Stomach (tissue), 4 donors: ENCODE data around the gene PYGB.

Source experiments
- EP300 ChIP-seq: sonication (generic); formaldehyde crosslinking; IDR thresholded peaks from one replicate; pipeline ENCODE4 v1.6.1; 2017; ENCODE audit warnings: antibody characterized with exemption
- POLR2A ChIP-seq, 4 donors: fragments of 450-650 bp; IDR thresholded peaks; one replicate each; pipeline ENCODE4 v1.6.1; 2016; ENCODE audit warnings: antibody characterized with exemption in 4 of 4, control low read depth in 2 of 4, mild to moderate bottlenecking in 1 of 4, moderate library complexity in 1 of 4
- POLR2AphosphoS5 ChIP-seq, 3 donors: sonication (generic); formaldehyde crosslinking; IDR thresholded peaks; one replicate each; pipeline ENCODE4 v1.6.1; 2016; ENCODE audit warnings: antibody characterized with exemption in 3 of 3
- TF ChIP-seq, protein P1 (sequence below), 7 experiments: fragments of 450-650 bp in 4 of 7; fragments of 200-600 bp in 3 of 7; sonication (generic) in 3 of 7; IDR thresholded peaks; one replicate each; pipeline ENCODE4 v1.5.1; 2016 to 2019; ENCODE audit warnings: antibody characterized with exemption in 7 of 7, control low read depth in 2 of 7, mild to moderate bottlenecking in 1 of 7

DNA sequence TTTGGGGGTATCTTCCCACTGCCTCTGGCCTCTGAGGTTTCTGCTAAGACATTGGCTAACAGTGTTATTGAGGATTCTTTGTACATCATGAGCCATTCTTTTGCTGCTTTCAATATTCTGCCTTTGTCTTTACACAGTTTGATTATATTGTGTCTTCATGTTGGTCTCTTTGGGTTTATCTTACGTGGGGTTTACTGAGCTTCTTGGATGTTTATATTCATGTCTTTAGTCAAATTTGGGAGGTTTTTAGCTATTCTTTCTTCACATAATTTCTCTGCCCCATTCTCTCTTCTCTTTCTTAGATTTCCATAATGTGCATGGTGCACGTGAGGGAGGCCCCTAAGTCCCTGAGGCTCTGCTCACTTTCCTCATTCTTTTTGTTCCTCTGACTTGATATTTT, 44.8 kb upstream of the PYGB start:
- TF ChIP-seq, protein P1, sequence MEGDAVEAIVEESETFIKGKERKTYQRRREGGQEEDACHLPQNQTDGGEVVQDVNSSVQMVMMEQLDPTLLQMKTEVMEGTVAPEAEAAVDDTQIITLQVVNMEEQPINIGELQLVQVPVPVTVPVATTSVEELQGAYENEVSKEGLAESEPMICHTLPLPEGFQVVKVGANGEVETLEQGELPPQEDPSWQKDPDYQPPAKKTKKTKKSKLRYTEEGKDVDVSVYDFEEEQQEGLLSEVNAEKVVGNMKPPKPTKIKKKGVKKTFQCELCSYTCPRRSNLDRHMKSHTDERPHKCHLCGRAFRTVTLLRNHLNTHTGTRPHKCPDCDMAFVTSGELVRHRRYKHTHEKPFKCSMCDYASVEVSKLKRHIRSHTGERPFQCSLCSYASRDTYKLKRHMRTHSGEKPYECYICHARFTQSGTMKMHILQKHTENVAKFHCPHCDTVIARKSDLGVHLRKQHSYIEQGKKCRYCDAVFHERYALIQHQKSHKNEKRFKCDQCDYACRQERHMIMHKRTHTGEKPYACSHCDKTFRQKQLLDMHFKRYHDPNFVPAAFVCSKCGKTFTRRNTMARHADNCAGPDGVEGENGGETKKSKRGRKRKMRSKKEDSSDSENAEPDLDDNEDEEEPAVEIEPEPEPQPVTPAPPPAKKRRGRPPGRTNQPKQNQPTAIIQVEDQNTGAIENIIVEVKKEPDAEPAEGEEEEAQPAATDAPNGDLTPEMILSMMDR (IDR thresholded peaks at IDR 0.05): no peak
- TF ChIP-seq POLR2AphosphoS5 (IDR thresholded peaks at IDR 0.05) (no peak), POLR2A (IDR thresholded peaks at IDR 0.05) (no peak), EP300 (no peak)
